Skin epidermis (tissue), 12 donors: ENCODE results near the gene SCTR.

Experiments used
- H3K27ac ChIP-seq, 21 experiments: fragments of 200-600 bp; sonication (generic) in 11 of 21; one replicate each; pipeline ENCODE4 v1.5.0; 2020; ENCODE audit warnings: mild to moderate bottlenecking in 3 of 21, inconsistent platforms in 2 of 21, moderate library complexity in 2 of 21
- H3K4me3 ChIP-seq, 7 experiments: fragments of 200-600 bp; sonication (generic) in 2 of 7; one replicate each; pipeline ENCODE4 v1.5.0; 2020; ENCODE audit warnings: inconsistent platforms in 2 of 7, mild to moderate bottlenecking in 2 of 7, moderate library complexity in 1 of 7

SCTR gene

DNA sequence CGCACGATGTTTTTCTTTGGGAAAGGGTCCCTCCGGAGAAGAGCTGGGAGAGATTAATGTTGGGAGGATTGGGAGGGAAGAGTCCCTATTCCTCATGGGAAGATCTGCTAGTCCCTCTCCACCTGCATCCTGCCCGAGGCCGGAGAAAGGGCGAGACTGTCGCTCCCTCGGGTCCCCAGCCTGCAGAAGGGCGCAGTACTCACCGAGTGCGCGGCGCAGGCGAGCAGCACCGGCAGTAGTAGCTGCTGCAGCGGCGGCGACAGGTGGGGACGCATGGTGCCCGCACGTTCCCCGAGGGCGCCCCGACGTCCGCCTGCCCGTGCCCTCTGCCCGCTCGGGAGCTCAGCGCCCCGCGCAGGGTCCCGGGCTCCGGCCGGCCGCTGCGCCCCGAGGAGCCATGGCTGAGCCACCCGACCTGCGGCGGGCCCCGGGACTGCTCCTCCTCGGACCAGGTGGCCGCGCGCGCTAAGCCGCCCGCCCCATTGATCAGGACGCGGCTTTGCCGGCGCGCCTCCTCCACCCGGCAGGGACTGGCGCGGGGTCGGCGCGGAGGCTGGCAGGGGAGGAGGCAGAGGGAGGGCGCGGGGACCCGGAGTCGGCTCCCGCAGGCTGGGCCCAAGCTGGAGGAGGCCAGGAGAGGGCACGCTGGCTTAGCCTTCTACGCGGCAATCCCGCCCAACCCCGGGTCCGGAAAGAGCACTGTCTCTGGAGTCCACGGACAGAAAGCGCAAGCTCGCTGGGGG is at the start of gene SCTR:
Gene SCTR (minus strand): TSS at position 532 of the 743 bp plus-strand sequence. CDS start 257 bp downstream, at position 275.
- Histone ChIP-seq H3K4me3 (no peak within 1 kb of the TSS), H3K27ac (no peak within 1 kb of the TSS)

DNA sequence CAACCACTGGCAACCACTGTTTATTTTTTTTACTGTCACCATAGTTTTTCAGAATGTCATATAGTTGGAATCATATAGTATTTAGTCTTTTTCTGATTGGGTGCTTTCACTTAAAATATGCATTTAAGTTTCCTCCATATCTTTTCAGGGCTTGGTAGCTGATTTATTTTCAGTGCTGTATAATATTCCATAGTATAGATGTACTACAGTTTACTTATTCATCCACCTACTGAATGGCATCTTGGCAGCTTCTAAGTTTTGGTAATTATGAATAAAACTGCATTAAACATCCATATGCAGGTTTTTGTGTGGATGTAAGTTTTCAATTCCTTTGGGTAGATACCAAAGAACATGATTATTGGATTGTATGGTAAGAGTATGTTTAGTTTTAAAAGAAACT is 43.0 kb upstream of the SCTR start:
- H3K27ac ChIP-seq, result no peak overlapping the region

DNA sequence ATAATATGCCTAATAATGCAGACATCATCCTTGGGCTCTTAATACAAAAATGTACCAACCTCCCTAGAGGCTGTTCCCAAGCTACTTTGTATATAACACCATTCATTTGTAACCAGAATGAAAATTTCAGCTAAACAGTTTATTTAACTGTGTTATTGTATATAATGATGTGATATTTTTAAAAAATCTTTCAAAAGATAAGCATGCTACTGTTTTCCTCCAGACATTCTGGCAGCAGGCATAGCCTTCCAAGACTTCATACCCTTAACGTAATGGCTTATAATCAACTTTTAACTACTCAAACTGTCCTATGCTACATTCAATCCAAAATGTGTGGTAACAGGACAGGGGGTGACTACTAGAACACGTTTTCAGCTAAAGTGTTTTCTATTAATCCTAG is 41.2 kb upstream of the SCTR start:
- no peak overlapping the region for H3K4me3 ChIP-seq
- H3K27ac ChIP-seq, result no peak overlapping the region

More for the DNA sequence above, 43.0 kb upstream of the SCTR start:
- no peak overlapping the region for H3K4me3 ChIP-seq

DNA sequence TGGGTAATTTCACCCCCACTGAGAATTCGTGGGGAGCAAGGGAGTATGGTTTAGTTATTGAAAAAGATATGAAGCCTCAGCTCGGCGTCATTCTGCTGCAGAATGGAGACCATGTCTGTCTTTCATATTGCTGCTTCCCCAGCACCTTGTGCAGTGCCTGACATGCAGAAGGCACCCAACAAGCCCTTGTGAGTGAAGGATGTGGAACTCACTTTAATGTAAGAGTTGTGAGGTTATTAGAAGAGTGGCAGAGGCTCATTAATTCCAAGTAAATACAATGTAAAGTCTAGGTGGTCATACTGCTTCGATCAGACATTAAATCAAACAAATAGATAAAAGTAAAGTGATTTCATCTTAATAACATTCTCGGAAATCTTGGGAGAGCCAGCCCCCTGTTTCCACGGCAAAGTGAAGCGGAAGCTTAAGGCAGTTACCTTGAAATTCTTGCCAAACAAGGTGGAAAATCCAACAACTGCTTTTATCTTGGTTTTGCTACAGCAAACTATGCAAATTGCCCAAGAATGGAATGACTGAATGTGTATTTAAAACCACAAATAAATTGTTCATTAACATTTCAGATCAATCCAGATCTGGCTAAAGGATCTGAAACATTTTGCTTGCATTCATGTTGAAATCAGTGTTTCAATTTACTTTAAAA is 29.5 kb upstream of the SCTR start:
- Histone ChIP-seq H3K4me3 (no peak overlapping the region), H3K27ac (no peak overlapping the region)

DNA sequence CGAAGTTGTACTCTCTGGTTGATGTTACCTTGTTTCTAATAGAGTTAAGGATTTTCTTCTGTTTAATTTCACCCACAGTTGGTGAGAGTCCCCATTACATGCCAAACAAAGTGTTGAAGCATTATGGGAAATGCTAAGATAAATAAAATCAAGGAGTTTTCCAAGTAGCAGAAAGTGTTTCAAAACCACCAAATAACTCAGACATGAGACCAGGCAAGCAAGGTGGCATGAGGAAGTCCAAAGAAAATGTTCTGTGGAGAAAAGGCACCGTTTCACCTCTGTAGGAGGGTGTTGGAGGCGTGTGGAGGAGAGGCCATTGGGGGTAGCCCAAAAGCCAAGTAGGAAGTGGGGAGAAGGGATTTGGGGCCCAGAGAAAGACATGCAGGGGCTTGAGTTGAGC is 28.6 kb upstream of the SCTR start:
- H3K4me3 ChIP-seq, result no peak overlapping the region
- no peak overlapping the region for H3K27ac ChIP-seq

DNA sequence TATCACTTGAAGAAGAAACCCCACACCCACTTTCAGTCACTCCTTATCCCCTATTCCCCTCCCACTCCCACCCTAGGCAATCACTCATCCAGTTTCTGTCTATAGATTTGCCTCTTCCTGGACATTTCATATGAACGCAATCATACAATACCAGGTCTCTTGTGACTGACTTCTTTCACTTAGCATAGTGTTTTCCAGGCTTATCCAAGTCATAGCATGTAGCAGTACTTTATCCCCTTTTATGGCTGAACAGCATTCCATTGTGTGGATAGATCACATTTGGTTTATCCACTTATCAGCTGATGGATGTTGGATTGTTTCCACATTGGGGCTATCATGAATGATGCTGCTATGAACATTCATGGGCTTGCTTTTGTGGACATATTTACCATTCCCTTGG is 26.6 kb upstream of the SCTR start:
- H3K27ac ChIP-seq, result no peak overlapping the region

DNA sequence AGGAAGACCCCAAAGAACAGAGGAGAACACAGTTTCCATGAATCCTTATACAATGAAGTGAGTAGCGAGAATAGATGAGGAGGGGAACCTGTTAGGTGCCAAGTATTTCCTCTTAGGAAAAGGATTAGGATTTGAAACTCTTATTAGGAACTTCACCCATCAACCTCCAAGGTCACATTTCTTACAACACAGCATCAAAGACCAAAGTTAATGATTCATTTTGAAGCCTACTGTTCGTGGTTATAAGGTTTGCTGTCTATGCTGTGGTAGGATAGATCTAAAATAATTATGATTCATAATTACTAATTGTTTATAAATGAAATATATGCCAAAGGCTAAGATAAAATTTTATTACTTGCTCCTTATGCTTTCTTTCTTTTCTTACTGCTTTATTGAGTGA is 26.1 kb upstream of the SCTR start:
- Histone ChIP-seq H3K4me3 (no peak overlapping the region), H3K27ac (no peak overlapping the region)

More for the DNA sequence above, 26.6 kb upstream of the SCTR start:
- no peak overlapping the region for H3K4me3 ChIP-seq

DNA sequence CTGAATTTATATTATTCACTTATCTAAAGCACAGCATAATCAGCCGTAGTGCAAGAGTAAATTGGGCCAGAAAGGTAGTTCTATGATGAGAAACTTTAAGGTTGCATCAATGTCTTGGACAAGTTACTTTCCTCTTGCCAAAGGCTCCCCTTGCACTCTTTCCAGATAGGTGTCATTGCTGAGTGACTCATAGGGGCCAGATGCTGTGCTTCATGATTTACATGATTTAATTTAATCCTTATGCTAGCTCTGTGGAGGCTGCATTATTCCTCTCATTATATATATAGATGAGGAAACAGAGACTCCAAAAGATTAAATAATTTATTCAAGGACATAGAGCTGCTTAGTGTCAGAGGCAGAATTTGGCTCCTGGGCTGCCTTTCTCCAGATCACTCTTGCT is 25.0 kb upstream of the SCTR start:
- H3K4me3 ChIP-seq, result no peak overlapping the region

DNA sequence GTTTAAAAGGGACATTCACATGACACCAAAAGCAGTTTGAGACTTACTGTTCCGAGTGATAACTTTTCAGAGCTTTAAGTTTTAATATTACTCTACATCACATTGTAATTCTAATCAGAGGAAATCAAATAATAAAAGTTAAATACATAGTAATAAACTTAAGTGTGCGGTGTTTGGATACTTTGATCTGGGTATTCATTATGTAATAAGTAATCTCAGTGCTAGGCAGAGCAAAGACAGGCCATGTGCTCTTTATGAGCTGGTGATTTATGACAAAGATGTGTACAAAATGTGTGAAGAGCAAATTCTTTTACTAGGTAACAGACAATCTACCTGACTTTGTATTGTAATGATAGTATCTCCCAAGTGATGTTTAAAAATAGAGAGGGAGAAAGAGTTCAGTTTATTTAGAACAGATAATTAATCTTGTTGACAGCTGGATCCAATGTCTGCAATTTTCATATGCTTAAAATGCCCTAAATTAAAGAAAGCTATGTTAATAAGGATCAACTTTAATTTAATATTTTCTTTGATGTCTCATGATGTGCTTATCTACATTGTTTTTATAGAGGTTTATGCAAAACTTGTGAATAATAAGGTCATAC is 24.3 kb upstream of the SCTR start:
- Histone ChIP-seq H3K4me3 (no peak overlapping the region), H3K27ac (no peak overlapping the region)

More for the DNA sequence above, 25.0 kb upstream of the SCTR start:
- no peak overlapping the region for H3K27ac ChIP-seq

DNA sequence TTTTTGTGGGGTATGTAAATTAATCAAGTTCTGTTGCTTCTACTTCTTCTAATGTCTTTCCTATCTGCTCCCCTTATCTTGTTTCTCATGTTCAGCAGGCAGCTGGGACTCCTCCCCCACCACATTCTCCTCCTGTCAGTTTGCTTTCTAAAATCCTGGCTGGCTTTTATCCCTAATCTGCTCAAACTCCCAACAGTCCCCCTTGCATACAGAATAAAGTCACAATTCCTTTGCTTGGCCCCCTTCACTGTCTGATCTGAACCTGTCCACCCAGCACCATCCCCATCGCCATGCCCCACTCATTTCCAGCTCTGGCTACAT is 22.1 kb upstream of the SCTR start:
- no peak overlapping the region for H3K27ac ChIP-seq
- no peak overlapping the region for H3K4me3 ChIP-seq

DNA sequence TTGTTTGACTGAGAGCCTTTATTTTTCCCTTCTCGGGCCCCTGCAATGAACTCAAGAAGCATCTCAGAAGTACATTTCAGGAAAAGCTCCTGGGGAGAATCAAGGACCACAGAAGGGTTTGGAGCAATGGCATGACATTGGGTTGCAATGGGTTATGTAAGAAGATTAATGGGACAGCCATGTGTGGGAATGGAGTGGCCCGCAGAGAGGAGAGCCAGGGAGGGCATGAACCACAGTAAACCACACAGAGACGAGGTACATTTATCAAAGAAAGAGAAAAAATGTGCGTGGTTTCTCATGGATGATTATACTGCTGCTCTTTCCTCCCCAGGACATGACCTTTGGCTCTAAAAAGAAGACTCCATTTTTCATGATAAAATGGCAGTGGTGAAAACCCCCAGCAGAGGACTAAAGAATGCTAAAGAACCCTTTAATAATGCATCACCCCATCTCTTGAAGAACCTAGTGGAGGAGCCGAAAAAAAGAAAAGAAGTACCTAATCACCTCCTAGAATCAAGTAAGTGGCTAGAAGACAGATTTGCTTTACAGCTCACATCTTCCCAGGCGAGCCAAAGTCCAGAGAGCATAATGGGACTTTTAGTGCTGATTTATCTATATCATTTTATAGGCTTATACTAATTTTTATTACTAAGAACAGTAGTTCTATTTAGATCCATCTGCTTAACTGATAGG is 21.6 kb upstream of the SCTR start:
- Histone ChIP-seq H3K27ac (no peak overlapping the region), H3K4me3 (no peak overlapping the region)

DNA sequence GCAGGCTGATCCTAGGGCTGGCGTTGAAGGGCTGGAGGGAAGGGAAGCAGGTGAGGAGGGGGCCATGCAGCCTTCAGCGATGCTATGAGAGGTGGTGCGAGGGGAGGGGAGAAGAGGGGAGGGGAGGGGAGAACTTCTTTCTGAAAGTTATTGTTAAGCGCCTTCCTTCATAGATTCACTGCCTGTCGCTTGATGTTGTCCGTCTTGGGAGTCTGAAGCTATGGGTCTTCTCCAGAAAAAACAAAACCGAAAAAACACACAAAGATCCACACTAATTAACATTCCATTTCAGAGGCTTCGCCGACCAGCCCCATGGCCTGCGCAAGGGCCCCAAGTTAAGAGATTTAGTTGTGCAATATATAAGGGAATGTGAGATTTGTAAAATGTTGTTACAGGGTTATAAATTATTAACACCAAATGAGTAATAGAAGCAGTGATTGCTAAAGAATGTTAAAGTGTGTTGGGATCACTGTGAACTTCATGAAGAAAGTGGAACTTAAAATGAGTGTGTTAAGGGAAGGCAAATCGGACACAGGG is 20.7 kb upstream of the SCTR start:
- no peak overlapping the region for H3K27ac ChIP-seq
- H3K4me3 ChIP-seq, result peak overlapping the region in 4 of 7 experiments; percentile 36 to 52 (median 46)

DNA sequence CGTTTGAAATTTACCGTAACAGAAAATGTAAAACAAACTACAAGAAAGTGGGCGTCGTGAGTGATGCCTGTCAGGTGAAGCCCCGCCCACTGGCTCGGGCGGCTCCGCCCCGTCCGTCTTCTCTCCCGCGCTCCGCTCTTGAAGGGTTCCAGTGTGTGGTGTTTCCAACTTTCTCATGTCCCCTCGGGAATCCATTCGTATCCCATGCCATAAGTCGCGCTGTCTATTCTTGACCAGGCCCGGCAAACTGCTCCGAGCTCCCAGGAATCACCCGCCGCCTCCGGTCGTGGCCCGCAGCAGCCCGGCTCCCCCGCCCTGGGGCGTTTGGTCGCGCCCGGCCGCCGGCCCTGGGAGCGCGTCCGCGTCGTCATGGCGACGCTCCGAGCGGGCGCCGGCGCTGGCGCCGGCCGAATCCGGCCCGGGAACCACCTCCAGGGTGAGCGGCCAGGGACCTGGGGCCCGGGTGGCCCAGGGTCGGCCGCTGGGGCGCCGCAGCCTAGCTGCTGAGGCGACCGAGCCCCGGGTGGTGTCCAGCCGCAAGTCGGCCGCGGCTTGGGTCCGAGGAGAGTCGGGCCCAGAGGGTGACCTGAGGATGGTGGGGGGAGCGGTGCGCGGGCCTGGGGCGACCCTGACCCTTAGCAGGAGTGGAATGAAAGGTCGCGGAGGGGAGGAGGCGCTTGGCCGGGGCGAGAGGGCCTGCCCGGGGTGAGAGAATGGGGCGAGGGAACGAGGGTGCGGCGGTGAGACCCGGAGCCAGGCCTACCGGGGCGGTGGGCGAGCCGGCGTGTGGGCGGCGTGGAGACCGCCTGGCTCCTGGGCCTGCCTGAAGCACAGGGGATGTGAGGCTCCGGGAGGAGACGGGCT is 20.0 kb upstream of the SCTR start, which contains the start of gene CFAP221:
Gene CFAP221 (plus strand): TSS at position 375 of the 864 bp plus-strand sequence. CDS start 1,683 bp downstream, outside the sequence.
- Histone ChIP-seq H3K4me3 (peak within 1 kb of the TSS; percentile 17 to 52 (median 42)), H3K27ac (peak within 1 kb of the TSS in 1 of 21 experiments; percentile 40)

DNA sequence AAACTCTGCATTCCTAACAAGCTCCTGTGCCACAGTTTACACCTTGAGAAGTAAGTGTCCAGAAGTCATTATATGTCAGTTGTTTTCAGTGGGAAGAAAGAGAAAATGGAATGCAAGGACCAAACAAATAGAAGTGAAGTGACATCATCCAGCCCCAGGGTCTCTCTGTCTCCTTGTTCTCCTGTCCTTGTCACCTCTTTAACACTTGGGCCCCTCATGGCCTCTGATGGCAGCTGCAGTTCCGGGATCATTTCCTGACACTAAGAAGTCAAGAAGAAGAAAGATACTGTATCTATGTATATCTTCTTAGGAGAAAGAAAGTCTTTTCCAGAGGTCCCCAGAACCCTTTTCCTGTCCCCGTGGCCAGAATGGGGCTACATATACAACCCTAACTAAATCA is 17.2 kb upstream of the SCTR start:
- Histone ChIP-seq H3K27ac (no peak overlapping the region), H3K4me3 (no peak overlapping the region)

DNA sequence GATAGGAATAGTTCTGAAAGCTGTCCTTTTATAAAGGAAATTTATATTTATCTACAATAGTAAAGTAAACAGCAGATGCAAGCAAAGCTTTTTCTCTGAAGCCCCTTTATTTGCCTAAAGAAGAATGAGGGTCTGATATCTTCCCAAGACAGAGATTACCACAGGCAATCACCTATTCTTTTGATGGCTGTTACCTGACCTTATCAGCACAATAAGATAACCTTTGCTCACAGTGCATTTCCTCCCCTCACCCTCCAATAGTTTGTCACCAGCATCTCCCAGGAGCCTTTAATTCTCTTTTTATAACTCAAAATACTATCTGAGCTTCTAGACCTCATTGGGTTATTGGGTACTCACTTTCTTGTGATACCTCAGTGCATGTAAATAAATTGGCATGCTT is 13.5 kb upstream of the SCTR start:
- no peak overlapping the region for H3K27ac ChIP-seq

DNA sequence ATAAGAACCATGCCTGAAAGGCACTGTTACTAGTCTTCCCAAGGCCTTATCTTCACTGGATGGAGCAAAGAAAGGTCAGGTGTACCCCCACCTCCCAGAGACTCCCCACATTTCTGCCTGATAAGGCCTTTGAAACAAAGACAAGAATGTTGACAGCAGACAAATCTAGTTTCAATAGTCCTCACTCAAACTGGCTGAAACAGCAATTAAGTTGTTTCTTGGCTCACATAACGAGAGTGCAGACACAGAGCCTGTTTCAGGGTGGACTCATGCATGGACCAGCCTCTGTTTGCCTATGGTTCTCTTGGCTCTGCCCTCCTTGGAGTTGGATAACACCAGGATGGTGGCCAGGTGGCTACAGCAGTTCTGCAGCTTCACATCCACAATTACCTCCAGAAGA is 12.4 kb upstream of the SCTR start:
- no peak overlapping the region for H3K27ac ChIP-seq
- H3K4me3 ChIP-seq, result no peak overlapping the region

More for the DNA sequence above, 13.5 kb upstream of the SCTR start:
- no peak overlapping the region for H3K4me3 ChIP-seq

DNA sequence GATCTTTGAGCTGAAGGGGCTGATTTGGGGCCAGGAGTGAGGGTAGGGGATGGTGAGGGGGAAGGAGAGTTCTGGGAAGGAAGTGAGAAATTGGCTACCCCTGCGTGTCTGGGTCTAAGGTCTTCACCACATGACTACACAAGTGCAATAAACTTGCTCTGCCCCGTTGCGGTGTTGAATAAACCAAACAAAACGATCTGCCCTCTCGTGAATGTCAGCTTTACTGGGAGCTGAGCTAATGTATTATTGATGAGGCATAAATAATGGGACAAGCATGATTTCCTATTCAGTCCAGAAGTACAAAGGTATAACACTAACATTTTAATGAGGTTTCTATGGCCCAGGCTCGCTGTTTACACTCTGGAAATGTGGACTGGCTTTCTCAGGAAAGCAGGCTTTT is 11.9 kb upstream of the SCTR start:
- H3K27ac ChIP-seq, result no peak overlapping the region
- H3K4me3 ChIP-seq, result no peak overlapping the region

DNA sequence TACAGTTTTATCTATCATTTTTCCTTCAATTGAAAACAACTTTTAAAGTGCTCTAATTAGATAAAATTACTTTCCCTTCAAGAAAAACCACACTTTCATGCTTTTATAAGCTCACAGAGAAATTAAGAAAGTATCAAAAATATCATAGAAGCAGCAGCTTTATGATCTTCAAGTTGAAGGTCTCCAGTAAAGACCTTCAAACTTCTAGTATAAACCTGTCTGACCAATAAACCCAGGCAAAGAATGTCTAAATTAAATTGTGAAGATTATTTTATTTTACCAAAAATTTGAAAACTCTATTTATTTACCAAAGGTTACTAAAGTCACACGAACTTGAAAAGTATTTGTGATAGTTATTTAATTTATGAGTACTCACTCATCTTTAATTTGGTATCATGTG is 9.3 kb upstream of the SCTR start:
- Histone ChIP-seq H3K27ac (no peak overlapping the region), H3K4me3 (no peak overlapping the region)

DNA sequence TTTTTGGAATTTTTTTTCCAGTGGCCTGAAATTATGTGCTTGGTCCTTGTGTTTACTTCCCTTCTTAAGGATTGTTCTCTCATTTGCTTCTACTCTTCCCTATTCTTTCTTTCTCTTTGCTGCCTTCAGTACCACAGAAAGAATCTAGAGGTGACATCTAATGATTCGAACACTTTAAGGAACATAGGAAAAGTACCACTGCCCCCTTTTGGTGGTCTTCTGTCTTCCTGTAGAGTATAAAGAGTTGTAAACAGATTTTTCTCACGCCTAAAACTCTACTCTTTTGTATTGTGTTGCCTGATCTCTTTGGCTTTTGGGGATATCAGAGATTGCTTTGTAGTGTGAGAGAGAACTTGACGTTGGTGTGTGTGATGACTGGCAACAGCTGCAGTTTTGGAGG is 7.0 kb upstream of the SCTR start:
- H3K27ac ChIP-seq, result no peak overlapping the region

More for the DNA sequence above, 7.0 kb upstream of the SCTR start:
- no peak overlapping the region for H3K4me3 ChIP-seq
